Nephron progenitor cell (in vitro differentiated cells): Measurements from ENCODE around the gene LMBRD1.

Source experiments
- DNase-seq: peaks from one replicate; pipeline ENCODE4 v3.0.0; 2021
- H3K27ac Mint-ChIP-seq: 2 replicates; pipeline ENCODE4 v1.8.0; 2021; ENCODE audit warnings: mild to moderate bottlenecking, moderate library complexity, mixed read lengths
- H3K27me3 Mint-ChIP-seq: 2 replicates; pipeline ENCODE4 v1.8.0; 2021; ENCODE audit warnings: mild to moderate bottlenecking, low read depth, mixed read lengths; ENCODE audit not compliant: poor library complexity
- H3K36me3 Mint-ChIP-seq: 2 replicates; pipeline ENCODE4 v1.8.0; 2021; ENCODE audit warnings: low read depth, mixed read lengths
- H3K4me1 Mint-ChIP-seq: 2 replicates; pipeline ENCODE4 v1.8.0; 2021; ENCODE audit warnings: mixed read lengths
- H3K4me3 Mint-ChIP-seq: 2 replicates; pipeline ENCODE4 v1.8.0; 2021; ENCODE audit warnings: mild to moderate bottlenecking, moderate library complexity, mixed read lengths
- H3K9me3 Mint-ChIP-seq: 2 replicates; pipeline ENCODE4 v1.8.0; 2021; ENCODE audit warnings: mild to moderate bottlenecking, moderate library complexity, mixed read lengths
- TF ChIP-seq, protein P1 (sequence below): fragments of 200-600 bp; sonication (generic); IDR thresholded peaks from 2 replicates; pipeline ENCODE4 v1.5.0; 2021; ENCODE audit warnings: antibody characterized with exemption

Gene LMBRD1

DNA sequence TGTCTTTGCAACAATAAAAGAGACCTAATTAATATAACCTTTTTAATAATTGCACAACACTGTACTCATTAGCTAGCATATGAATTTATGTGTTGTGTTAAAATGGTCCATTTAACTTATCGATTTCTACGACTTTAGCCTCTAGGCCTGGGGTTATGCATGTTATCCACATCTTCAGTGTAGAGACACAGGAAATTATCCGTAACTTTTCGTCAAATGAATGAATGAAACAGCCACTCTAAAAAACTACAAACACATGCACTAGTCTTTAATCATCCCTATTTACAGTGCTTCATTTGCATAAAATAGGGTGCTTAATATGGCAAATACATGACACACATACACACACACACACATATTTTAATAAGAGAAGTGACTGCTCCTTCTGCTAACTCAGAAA is 22.3 kb upstream of the LMBRD1 start:
- Mint-ChIP-seq H3K27me3 (no peaks in the 10 kb centered on the region), H3K27ac (no peak overlapping the region), H3K4me1 (peaks cover 10% of the 10 kb centered on the region), H3K36me3 (no peaks in the 10 kb centered on the region), H3K4me3 (no peak overlapping the region), H3K9me3 (no peaks in the 10 kb centered on the region)
- no peak for DNase-seq
- TF ChIP-seq, protein P1, sequence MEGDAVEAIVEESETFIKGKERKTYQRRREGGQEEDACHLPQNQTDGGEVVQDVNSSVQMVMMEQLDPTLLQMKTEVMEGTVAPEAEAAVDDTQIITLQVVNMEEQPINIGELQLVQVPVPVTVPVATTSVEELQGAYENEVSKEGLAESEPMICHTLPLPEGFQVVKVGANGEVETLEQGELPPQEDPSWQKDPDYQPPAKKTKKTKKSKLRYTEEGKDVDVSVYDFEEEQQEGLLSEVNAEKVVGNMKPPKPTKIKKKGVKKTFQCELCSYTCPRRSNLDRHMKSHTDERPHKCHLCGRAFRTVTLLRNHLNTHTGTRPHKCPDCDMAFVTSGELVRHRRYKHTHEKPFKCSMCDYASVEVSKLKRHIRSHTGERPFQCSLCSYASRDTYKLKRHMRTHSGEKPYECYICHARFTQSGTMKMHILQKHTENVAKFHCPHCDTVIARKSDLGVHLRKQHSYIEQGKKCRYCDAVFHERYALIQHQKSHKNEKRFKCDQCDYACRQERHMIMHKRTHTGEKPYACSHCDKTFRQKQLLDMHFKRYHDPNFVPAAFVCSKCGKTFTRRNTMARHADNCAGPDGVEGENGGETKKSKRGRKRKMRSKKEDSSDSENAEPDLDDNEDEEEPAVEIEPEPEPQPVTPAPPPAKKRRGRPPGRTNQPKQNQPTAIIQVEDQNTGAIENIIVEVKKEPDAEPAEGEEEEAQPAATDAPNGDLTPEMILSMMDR: no peak

DNA sequence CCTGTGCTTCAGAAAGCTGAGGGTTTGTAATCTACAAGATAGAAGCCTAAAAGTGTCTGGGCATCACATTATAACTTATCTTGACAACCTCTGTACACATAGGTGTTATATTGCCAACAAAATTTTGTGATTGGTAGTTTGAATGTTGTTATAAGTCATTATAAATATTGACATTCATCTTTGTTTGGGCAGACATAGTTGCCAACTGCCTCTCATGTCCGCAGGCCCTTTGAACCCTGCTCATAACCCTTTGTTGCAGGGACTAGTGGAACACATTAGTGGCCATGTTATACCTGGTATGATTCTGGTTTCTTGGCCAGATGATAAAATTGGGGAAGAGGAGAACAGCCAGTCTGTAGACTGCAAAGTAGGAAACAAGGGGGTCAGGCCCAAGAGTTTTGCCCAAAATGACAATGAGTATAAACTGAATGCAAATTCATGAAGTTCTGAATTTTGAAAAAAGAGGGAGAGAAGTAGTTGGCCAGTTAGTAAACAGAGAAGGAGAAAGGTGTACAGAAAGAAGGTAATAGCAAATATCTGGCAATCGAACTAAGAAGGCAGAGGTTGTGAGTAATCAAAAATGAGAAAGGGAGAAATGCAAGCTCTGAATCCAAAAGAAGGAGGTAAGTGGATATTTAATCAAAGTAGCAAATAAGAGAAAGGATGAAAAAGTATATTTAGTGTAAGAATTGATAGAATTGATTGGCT is 21.6 kb upstream of the LMBRD1 start:
- H3K27me3 Mint-ChIP-seq: no peaks in the 10 kb centered on the region
- no peaks in the 10 kb centered on the region for H3K36me3 Mint-ChIP-seq
- H3K27ac Mint-ChIP-seq: no peak overlapping the region
- TF ChIP-seq, protein P1: no peak
- H3K9me3 Mint-ChIP-seq: no peaks in the 10 kb centered on the region
- peaks cover 17% of the 10 kb centered on the region for H3K4me1 Mint-ChIP-seq
- no peak overlapping the region for H3K4me3 Mint-ChIP-seq
- no peak for DNase-seq

DNA sequence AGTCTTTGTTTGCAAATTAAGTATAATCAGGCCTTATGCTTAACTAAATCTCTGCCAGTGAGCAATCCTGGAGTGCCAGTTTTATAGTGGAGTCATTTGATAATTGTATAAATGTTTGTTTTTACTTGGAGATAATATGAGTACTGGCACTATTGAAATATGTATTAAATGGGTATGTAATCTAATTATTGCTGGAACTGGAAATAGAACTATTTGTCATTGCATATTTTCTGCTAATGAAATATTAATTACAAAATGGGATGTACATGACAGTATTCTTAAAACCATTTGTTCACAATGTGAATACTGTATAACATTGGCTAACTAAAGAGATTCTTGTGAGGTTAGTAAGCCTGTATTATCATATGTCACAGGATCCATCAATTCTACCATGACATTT is 20.5 kb upstream of the LMBRD1 start:
- H3K27ac Mint-ChIP-seq: no peak overlapping the region
- H3K27me3 Mint-ChIP-seq: no peaks in the 10 kb centered on the region
- no peak overlapping the region for H3K4me3 Mint-ChIP-seq
- TF ChIP-seq, protein P1: no peak
- peaks cover 24% of the 10 kb centered on the region for H3K4me1 Mint-ChIP-seq
- no peak for DNase-seq
- H3K36me3 Mint-ChIP-seq: no peaks in the 10 kb centered on the region
- no peaks in the 10 kb centered on the region for H3K9me3 Mint-ChIP-seq

DNA sequence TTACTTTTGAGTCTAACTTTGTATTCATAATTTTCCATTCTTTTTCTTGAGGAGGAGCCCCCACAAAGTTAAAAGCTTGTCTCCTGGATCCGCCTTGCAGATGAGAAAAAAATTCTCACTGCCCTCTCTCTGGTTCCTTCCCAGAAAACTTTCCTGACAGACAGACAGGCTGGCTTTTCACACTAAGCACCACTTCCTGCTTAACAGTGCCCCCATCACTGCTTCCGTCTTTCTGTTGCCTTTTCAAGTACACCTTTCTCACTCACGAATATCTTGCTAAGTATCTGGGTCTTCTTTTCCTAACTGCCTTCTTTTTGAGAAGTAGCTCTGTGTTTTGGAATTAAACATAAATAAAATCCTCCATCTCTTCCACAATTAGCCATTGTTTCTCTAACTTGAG is 19.8 kb upstream of the LMBRD1 start:
- Mint-ChIP-seq H3K27me3 (no peaks in the 10 kb centered on the region), H3K9me3 (no peaks in the 10 kb centered on the region), H3K27ac (no peak overlapping the region), H3K4me1 (peaks cover 24% of the 10 kb centered on the region), H3K36me3 (no peaks in the 10 kb centered on the region), H3K4me3 (no peak overlapping the region)
- no peak for DNase-seq
- TF ChIP-seq, protein P1: no peak

DNA sequence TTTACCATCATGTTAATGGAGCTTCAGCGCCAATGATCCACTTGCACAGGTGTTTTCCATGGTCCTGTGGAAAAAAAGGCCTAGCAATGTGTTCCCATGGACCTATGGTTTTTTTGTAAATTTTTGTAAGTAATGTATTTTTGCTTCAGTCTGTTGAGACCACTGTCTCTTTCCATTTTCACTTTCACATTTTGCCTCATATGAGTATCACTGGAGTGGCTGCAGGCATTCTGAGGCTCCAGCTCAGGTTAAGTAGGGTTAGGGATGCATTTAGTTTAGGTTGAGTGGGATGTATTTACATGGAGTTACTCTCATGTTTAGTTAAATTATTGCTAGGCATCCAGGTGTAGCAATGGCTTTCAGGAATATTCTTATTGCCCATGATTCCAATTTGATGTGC is 19.2 kb upstream of the LMBRD1 start:
- Mint-ChIP-seq H3K27ac (no peak overlapping the region), H3K9me3 (no peaks in the 10 kb centered on the region), H3K4me1 (peaks cover 24% of the 10 kb centered on the region), H3K27me3 (no peaks in the 10 kb centered on the region), H3K4me3 (no peak overlapping the region), H3K36me3 (no peaks in the 10 kb centered on the region)
- DNase-seq: no peak
- TF ChIP-seq, protein P1: no peak

DNA sequence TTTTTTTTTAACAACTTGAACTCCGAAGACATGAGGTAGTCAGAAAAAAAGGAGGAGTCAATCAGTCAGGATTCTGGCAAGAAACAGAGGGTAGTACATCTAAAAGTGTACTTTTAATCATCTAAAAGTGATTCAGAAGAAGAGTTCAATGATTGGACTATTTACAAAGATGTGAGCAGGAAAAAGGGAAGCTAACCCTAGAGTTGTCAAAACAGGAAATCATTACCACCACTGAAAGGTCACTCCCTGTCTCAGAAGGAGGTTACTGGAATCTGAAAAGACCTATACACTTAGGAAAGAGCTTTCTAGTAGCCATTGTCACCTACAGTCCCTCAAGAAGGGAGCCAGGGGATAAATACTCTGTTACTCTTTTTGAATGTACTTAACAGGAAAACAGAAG is 16.7 kb upstream of the LMBRD1 start:
- no peaks in the 10 kb centered on the region for H3K27me3 Mint-ChIP-seq
- no peak overlapping the region for H3K4me3 Mint-ChIP-seq
- peak overlapping the region; percentile 78 for H3K27ac Mint-ChIP-seq

More for the DNA sequence above, 16.7 kb upstream of the LMBRD1 start:
- no peak for DNase-seq
- Mint-ChIP-seq H3K36me3 (no peaks in the 10 kb centered on the region), H3K9me3 (no peaks in the 10 kb centered on the region), H3K4me1 (peaks cover 24% of the 10 kb centered on the region)
- TF ChIP-seq, protein P1: no peak
